Thyroid gland (tissue), 4 donors: ENCODE data around the gene ZNF593.
A peak's percentile ranks its signal among the peaks of the same experiment; 100 is the strongest.

Experiments
- POLR2A ChIP-seq, 2 donors: fragments of 450-650 bp; IDR thresholded peaks; one replicate each; pipeline ENCODE4 v1.6.1; 2017; ENCODE audit warnings: antibody characterized with exemption in 2 of 2, mild to moderate bottlenecking in 2 of 2, moderate library complexity in 1 of 2
- TF ChIP-seq, protein P1 (sequence below), 6 experiments: fragments of 200-600 bp in 3 of 6; fragments of 450-650 bp in 3 of 6; sonication (generic) in 3 of 6; IDR thresholded peaks; one replicate each; pipeline ENCODE4 v1.5.1; 2016 to 2019; ENCODE audit warnings: antibody characterized with exemption in 6 of 6, mild to moderate bottlenecking in 2 of 6, inconsistent platforms in 1 of 6, moderate library complexity in 1 of 6

DNA sequence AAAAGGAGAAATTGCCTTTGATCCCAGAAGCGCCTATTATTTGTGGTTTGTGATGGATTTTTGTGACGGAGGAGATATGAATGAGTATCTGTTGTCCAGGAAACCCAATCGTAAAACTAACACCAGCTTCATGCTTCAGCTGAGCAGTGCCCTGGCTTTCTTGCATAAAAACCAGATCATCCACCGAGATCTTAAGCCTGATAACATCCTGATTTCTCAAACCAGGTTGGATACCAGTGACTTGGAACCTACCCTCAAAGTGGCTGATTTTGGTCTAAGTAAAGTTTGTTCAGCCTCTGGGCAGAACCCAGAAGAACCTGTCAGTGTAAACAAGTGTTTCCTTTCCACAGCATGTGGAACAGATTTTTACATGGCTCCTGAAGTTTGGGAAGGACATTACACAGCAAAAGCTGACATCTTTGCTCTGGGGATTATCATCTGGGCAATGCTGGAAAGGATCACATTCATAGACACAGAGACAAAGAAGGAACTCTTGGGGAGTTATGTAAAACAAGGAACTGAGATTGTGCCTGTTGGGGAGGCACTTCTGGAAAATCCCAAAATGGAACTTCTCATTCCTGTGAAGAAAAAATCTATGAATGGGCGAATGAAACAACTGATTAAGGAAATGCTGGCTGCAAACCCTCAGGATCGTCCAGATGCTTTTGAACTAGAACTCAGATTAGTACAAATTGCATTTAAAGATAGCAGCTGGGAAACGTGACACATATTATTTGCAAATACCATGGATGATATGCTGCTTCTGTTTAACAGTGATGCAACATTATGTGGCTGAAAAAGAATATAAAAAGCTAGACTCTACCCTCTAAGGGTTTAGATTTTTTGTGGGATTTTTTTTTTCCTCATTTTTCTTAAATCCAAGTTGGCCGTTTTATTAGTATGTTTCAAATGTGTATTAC, 47.6 kb upstream of the ZNF593 start:
- peak in 1 of 2 donors; percentile 25 for TF ChIP-seq POLR2A (IDR thresholded peaks at IDR 0.05)
- TF ChIP-seq, protein P1, sequence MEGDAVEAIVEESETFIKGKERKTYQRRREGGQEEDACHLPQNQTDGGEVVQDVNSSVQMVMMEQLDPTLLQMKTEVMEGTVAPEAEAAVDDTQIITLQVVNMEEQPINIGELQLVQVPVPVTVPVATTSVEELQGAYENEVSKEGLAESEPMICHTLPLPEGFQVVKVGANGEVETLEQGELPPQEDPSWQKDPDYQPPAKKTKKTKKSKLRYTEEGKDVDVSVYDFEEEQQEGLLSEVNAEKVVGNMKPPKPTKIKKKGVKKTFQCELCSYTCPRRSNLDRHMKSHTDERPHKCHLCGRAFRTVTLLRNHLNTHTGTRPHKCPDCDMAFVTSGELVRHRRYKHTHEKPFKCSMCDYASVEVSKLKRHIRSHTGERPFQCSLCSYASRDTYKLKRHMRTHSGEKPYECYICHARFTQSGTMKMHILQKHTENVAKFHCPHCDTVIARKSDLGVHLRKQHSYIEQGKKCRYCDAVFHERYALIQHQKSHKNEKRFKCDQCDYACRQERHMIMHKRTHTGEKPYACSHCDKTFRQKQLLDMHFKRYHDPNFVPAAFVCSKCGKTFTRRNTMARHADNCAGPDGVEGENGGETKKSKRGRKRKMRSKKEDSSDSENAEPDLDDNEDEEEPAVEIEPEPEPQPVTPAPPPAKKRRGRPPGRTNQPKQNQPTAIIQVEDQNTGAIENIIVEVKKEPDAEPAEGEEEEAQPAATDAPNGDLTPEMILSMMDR (IDR thresholded peaks at IDR 0.05), result peak in 1 of 6 experiments; percentile 7
